IMR-90 (cell line): ENCODE results near the gene MTCH2. TPM values are rescaled to one million over a fixed set of nuclear protein-coding genes. Genes with fewer than 3 reads are reported as not detected.

Experiments used
- ATAC-seq: fragments of 200-7000 bp; cut with Tn5 transposase; 2 replicates; pipeline ENCODE4 v1.9.1; 2020; ENCODE audit warnings: low read depth, mild to moderate bottlenecking, moderate library complexity
- BruUV-seq: library from RNA; stranded (reverse); fragments of 400-500 nt; replicated peaks from 2 replicates; lab custom pipeline; 2021; lab: Mats Ljungman, UMichigan
- CTCF ChIA-PET: fragments of 300-600 bp; formaldehyde crosslinking; extraction: SDS; loops from one replicate; lab custom pipeline; 2021; ENCODE audit warnings: antibody characterized with exemption; lab: Yijun Ruan, JAX
- POLR2A ChIA-PET: fragments of 300-600 bp; sonication (Branson Sonifier 250); formaldehyde crosslinking; loops from one replicate; lab custom pipeline; 2022; ENCODE audit warnings: antibody characterized with exemption; ENCODE audit not compliant: unreplicated experiment; lab: Charles Lee
- DNase-seq: peaks from one replicate; pipeline ENCODE4 v3.0.0; 2013
- H2AFZ ChIP-seq: replicated peaks from 2 replicates; pipeline ENCODE3; 2013; ENCODE audit warnings: low read length, mild to moderate bottlenecking; ENCODE audit not compliant: poor library complexity
- H2AK5ac ChIP-seq: 2 replicates; pipeline ENCODE4 v1.6.1; 2013; ENCODE audit warnings: low read depth, low read length, inconsistent platforms
- H2AK9ac ChIP-seq: replicated peaks from 2 replicates; pipeline ENCODE3; 2013; ENCODE audit warnings: mild to moderate bottlenecking, low read depth, low read length, moderate library complexity; ENCODE audit not compliant: poor library complexity
- H2BK120ac ChIP-seq: 2 replicates; pipeline ENCODE4 v1.6.1; 2013; ENCODE audit warnings: low read depth, low read length, inconsistent platforms
- H2BK15ac ChIP-seq: 3 replicates; pipeline ENCODE4 v1.6.1; 2013; ENCODE audit warnings: low read depth, low read length, inconsistent platforms
- H2BK20ac ChIP-seq: 2 replicates; pipeline ENCODE4 v1.6.1; 2013; ENCODE audit warnings: low read depth, mild to moderate bottlenecking, inconsistent platforms, low read length, moderate library complexity
- H2BK5ac ChIP-seq: 2 replicates; pipeline ENCODE4 v1.6.1; 2013; ENCODE audit warnings: mild to moderate bottlenecking, low read depth, low read length, inconsistent platforms; ENCODE audit not compliant: poor library complexity, severe bottlenecking
- H3K14ac ChIP-seq: replicated peaks from 2 replicates; pipeline ENCODE4 v1.6.1; 2013; ENCODE audit warnings: low read depth, low read length, inconsistent platforms
- H3K18ac ChIP-seq: 2 replicates; pipeline ENCODE4 v1.6.1; 2013; ENCODE audit warnings: low read depth, low read length, control low read depth
- H3K23ac ChIP-seq: 2 replicates; pipeline ENCODE4 v1.6.1; 2013; ENCODE audit warnings: low read depth, low read length, inconsistent platforms
- H3K27ac ChIP-seq: 2 replicates; pipeline ENCODE4 v1.5.1; 2013; ENCODE audit warnings: mild to moderate bottlenecking, control low read depth, low read length; ENCODE audit not compliant: insufficient read depth
- H3K27me3 ChIP-seq: 2 replicates; pipeline ENCODE4 v1.6.1; 2013; ENCODE audit warnings: low read length; ENCODE audit not compliant: control insufficient read depth, insufficient read depth
- H3K36me3 ChIP-seq: 2 replicates; pipeline ENCODE4 v1.6.1; 2013; ENCODE audit warnings: low read length, mixed read lengths; ENCODE audit not compliant: control insufficient read depth, insufficient read depth
- H3K4ac ChIP-seq: 2 replicates; pipeline ENCODE4 v1.6.1; 2013; ENCODE audit warnings: low read depth, low read length, inconsistent platforms
- H3K4me1 ChIP-seq: 2 replicates; pipeline ENCODE4 v1.6.1; 2013; ENCODE audit warnings: low read length, mixed read lengths; ENCODE audit not compliant: control insufficient read depth, insufficient read depth
- H3K4me2 ChIP-seq: 2 replicates; pipeline ENCODE4 v1.6.1; 2013; ENCODE audit warnings: low read depth, mild to moderate bottlenecking, control low read depth, low read length, moderate library complexity
- H3K4me3 ChIP-seq: 2 replicates; pipeline ENCODE4 v1.5.1; 2013; ENCODE audit warnings: low read depth, mild to moderate bottlenecking, control low read depth, low read length, moderate library complexity; ENCODE audit not compliant: insufficient read depth
- H3K56ac ChIP-seq: 2 replicates; pipeline ENCODE4 v1.6.1; 2013; ENCODE audit warnings: low read length, inconsistent platforms; ENCODE audit not compliant: insufficient read depth; ENCODE audit errors: extremely low read depth
- H3K79me1 ChIP-seq, 2 experiments: 2 replicates each; pipeline ENCODE4 v1.6.1; 2013; ENCODE audit warnings: low read length in 2 of 2, inconsistent platforms in 1 of 2, low read depth in 1 of 2
- H3K9ac ChIP-seq: 2 replicates; pipeline ENCODE4 v1.6.1; 2013; ENCODE audit warnings: low read depth, low read length, control low read depth
- H3K9me1 ChIP-seq: 2 replicates; pipeline ENCODE4 v1.6.1; 2013; ENCODE audit warnings: low read length, inconsistent platforms; ENCODE audit not compliant: insufficient read depth
- H3K9me3 ChIP-seq: 2 replicates; pipeline ENCODE4 v1.6.1; 2013; ENCODE audit warnings: low read length; ENCODE audit not compliant: control insufficient read depth, insufficient read depth
- H4K20me1 ChIP-seq: 2 replicates; pipeline ENCODE4 v1.6.1; 2013; ENCODE audit warnings: low read length, inconsistent platforms; ENCODE audit not compliant: insufficient read depth
- H4K5ac ChIP-seq: 2 replicates; pipeline ENCODE4 v1.6.1; 2013; ENCODE audit warnings: mild to moderate bottlenecking, low read depth, low read length, control low read depth
- H4K8ac ChIP-seq, 2 experiments: 2 replicates each; pipeline ENCODE4 v1.6.1; 2013; ENCODE audit warnings: low read depth in 2 of 2, low read length in 2 of 2, control low read depth in 1 of 2, inconsistent platforms in 1 of 2
- H4K91ac ChIP-seq: 2 replicates; pipeline ENCODE4 v1.6.1; 2013; ENCODE audit warnings: low read depth, low read length, inconsistent platforms; ENCODE audit not compliant: insufficient read depth
- BHLHE40 ChIP-seq: fragments of 150-350 bp; IDR thresholded peaks from 2 replicates; pipeline ENCODE4 v1.6.1; 2016; ENCODE audit warnings: mild to moderate bottlenecking, low read depth, low read length
- CHD1 ChIP-seq: IDR thresholded peaks from 2 replicates; pipeline ENCODE4 v1.6.1; 2012; ENCODE audit warnings: low read depth, low read length, improper control_type of control experiment
- CTCF ChIP-seq: conservative IDR thresholded peaks from 2 replicates; pipeline ENCODE4 v1.5.1; 2012; ENCODE audit warnings: mild to moderate bottlenecking, low read depth, low read length, improper control_type of control experiment
- ELK1 ChIP-seq: fragments of 150-350 bp; IDR thresholded peaks from 2 replicates; pipeline ENCODE4 v1.6.1; 2016; ENCODE audit warnings: low read depth, mild to moderate bottlenecking, low read length, moderate library complexity, borderline replicate concordance
- FOS ChIP-seq: fragments of 150-350 bp; IDR thresholded peaks from 2 replicates; pipeline ENCODE4 v1.6.1; 2016; ENCODE audit warnings: low read depth, low read length
- MAFK ChIP-seq: IDR thresholded peaks from 2 replicates; pipeline ENCODE4 v1.6.1; 2012; ENCODE audit warnings: low read depth, low read length, improper control_type of control experiment
- MAZ ChIP-seq: IDR thresholded peaks from 2 replicates; pipeline ENCODE4 v1.6.1; 2012; ENCODE audit warnings: low read depth, mild to moderate bottlenecking, low read length, improper control_type of control experiment, moderate library complexity, borderline replicate concordance
- NFE2L2 ChIP-seq: fragments of 150-350 bp; IDR thresholded peaks from 2 replicates; pipeline ENCODE4 v1.6.1; 2016; ENCODE audit warnings: low read depth, mild to moderate bottlenecking, low read length
- POLR2A ChIP-seq: IDR thresholded peaks from 2 replicates; pipeline ENCODE4 v1.6.1; 2012; ENCODE audit warnings: mild to moderate bottlenecking, low read depth, low read length
- RAD21 ChIP-seq: IDR thresholded peaks from 2 replicates; pipeline ENCODE4 v1.6.1; 2012; ENCODE audit warnings: low read length, improper control_type of control experiment
- RCOR1 ChIP-seq: IDR thresholded peaks from 2 replicates; pipeline ENCODE4 v1.6.1; 2012; ENCODE audit warnings: mild to moderate bottlenecking, low read length, improper control_type of control experiment; ENCODE audit not compliant: insufficient replicate concordance
- RFX5 ChIP-seq: IDR thresholded peaks from 2 replicates; pipeline ENCODE4 v1.8.0; 2012; ENCODE audit warnings: low read depth, mild to moderate bottlenecking, low read length, moderate library complexity
- SMC3 ChIP-seq: fragments of 150-350 bp; IDR thresholded peaks from 2 replicates; pipeline ENCODE4 v1.6.1; 2016; ENCODE audit warnings: low read depth, mild to moderate bottlenecking, antibody characterized with exemption, low read length, moderate library complexity
- USF2 ChIP-seq: fragments of 150-350 bp; IDR thresholded peaks from 2 replicates; pipeline ENCODE4 v1.6.1; 2017; ENCODE audit warnings: mild to moderate bottlenecking, antibody characterized with exemption, low read length, low read depth
- WGBS, 2 experiments: methylation state at CpG; one replicate each; pipeline versions ENCODE4 v1.1.5 to v1.1.7; 2013; ENCODE audit warnings: missing lambda C conversion rate in 2 of 2; ENCODE audit not compliant: insufficient read length in 1 of 2; ENCODE audit errors: extremely low coverage in 2 of 2; 5-methylcytosine and 5-hydroxymethylcytosine counted together
- dilution Hi-C: fragments of 300-500 bp; cut with HindIII; formaldehyde crosslinking; loops from one replicate; pipeline ENCODE4 v1.14.3; 2018; ENCODE audit warnings: low sequenced_read_pairs; ENCODE audit not compliant: unreplicated experiment
- in situ Hi-C: fragments of 300-500 bp; cut with MboI; formaldehyde crosslinking; loops from 3 replicates; pipeline ENCODE4 v1.14.3; 2019; ENCODE audit warnings: low sequenced_read_pairs, inconsistent platforms, mixed read lengths
- intact Hi-C: fragments of 100-400 bp; cut with micrococcal nuclease; formaldehyde crosslinking; loops from 2 replicates; pipeline ENCODE4 v1.10.0; 2022
- polyA plus RNA-seq, 3 experiments: library from polyadenylated mRNA; depleted of rRNA; stranded (reverse); fragments of >200 nt; gene quantifications; 2 replicates each; pipeline ENCODE4 v1.2.3, GENCODE V29; 2012; ENCODE audit warnings: low replicate concordance in 1 of 3
- total RNA-seq: library from RNA; depleted of rRNA; stranded (reverse); fragments of >200 nt; gene quantifications from 2 replicates; pipeline ENCODE4 v1.2.3, GENCODE V29; 2012

MTCH2 gene
- total and polyA plus RNA-seq, 2 of the 4 experiments (the other 2 are of a cell fraction), result 103 to 163 TPM

- TF ChIP-seq POLR2A, result no peak
- no peak for TF ChIP-seq MAZ
- TF ChIP-seq SMC3, result no peak
- no peak for TF ChIP-seq RCOR1
Measured at GRCh38 chr11:47615249-47615648, 27.1 kb downstream of the MTCH2 start (continued).

- Histone ChIP-seq H3K56ac (no peak overlapping the region), H4K8ac (no peak overlapping the region), H3K23ac (no peak overlapping the region), H2AK9ac (no peak overlapping the region), H4K5ac (no peak overlapping the region), H3K18ac (no peak overlapping the region), H3K9ac (no peak overlapping the region), H2BK120ac (no peak overlapping the region), H2BK15ac (no peak overlapping the region), H3K4me3 (no peak overlapping the region), H2BK5ac (no peak overlapping the region), H3K36me3 (peaks cover 4% of the 10 kb centered on the region; the same call in 1 of the 2 replicates), H3K79me1 (no peaks in the 10 kb centered on the region), H3K27me3 (no peaks in the 10 kb centered on the region), H3K9me3 (no peaks in the 10 kb centered on the region), H3K9me1 (peaks cover 6% of the 10 kb centered on the region), H3K4ac (no peak overlapping the region), H3K4me1 (peaks cover 8% of the 10 kb centered on the region), H3K27ac (no peak overlapping the region), H3K14ac (no peak overlapping the region), H2BK20ac (no peak overlapping the region), H4K20me1 (peaks cover 7% of the 10 kb centered on the region; the same call in 1 of the 2 replicates), H2AK5ac (no peak overlapping the region), H4K91ac (no peak overlapping the region), H2AFZ (no peak overlapping the region), H3K4me2 (no peak overlapping the region)
- TF ChIP-seq ELK1, result no peak
- no peak for TF ChIP-seq FOS
- TF ChIP-seq RAD21, result no peak
- TF ChIP-seq RFX5, result no peak
- TF ChIP-seq CHD1, result no peak
- TF ChIP-seq POLR2A, result no peak
- TF ChIP-seq BHLHE40, result no peak
- no peak for TF ChIP-seq USF2
- TF ChIP-seq MAFK, result no peak
- no peak for TF ChIP-seq CTCF
- no peak for TF ChIP-seq SMC3
- TF ChIP-seq NFE2L2, result no peak
- DNase-seq (no peak), ATAC-seq (no peak)
- 90% methylated on average over 2 of the region's 6 CpGs; no CpG with 5 or more reads in 1 of the 2 experiments for WGBS, 2 experiments
- intact Hi-C loops (no loop called here), in situ Hi-C loops (loop anchor here (10.0 kb wide), 1 partner anchor 127 kb away; no protein-coding TSS in a partner anchor), dilution Hi-C loops (no loop called here)
- BruUV-seq, result no TSS peak
- POLR2A ChIA-PET, result no interaction called here
- CTCF ChIA-PET, result no interaction called here
Measured at GRCh38 chr11:47611348-47611794, 31.0 kb downstream of the MTCH2 start.
